ENCODE results near the gene SHROOM3.

SHROOM3 gene

GRCh38 chr4:76811604-76812412 is 376.8 kb downstream of the SHROOM3 start:
- Histone ChIP-seq H3K9ac (ENCODE audit: low read length) (no peak overlapping the region), H2AFZ (ENCODE audit: low read depth, low read length, severe bottlenecking) (no peak overlapping the region), H3K79me2 (ENCODE audit: insufficient read depth, low read length) (no peaks in the 10 kb centered on the region), H3K4me2 (ENCODE audit: low read depth, low read length, poor library complexity, severe bottlenecking) (no peak overlapping the region), H3F3A (ENCODE audit: insufficient read depth) (no peaks in the 10 kb centered on the region), H3K27ac (ENCODE audit: low read depth, low read length) (no peak overlapping the region), H3K36me3 (ENCODE audit: low read length) (no peaks in the 10 kb centered on the region), H3K9me2 (replicated peaks; ENCODE audit: insufficient read depth, low read length) (no peaks in the 10 kb centered on the region), H4K20me1 (ENCODE audit: low read depth, low read length) (no peaks in the 10 kb centered on the region), H3K9me3 (ENCODE audit: insufficient read depth, low read length) (no peaks in the 10 kb centered on the region), H3K27me3 (ENCODE audit: low read length) (no peaks in the 10 kb centered on the region), H3K4me3 (ENCODE audit: insufficient read depth, low read length, poor library complexity, severe bottlenecking) (no peak overlapping the region)
- no peak for TF ChIP-seq EZH2phosphoT487 (conservative IDR thresholded peaks at IDR 0.05; ENCODE audit: low read length)

DNA sequence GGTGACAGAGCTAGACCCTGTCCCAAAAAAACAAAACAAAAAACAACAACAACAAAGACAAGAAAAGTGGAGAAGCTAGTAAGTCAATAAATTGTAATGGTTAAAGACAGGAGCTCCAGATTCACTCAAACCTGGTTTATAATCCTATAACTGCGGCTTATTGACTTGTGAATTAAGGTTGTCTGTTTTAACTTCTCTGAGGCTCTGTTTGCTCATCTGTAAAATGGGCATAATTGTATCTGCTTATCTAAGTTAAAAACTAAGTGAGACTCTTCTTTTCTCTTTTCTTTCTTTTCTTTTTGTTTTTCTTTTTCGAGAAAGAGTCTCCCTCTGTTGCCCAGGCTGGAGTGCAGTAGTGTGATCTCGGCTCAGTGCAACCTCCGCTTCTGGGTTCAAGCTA is 378.0 kb downstream of the SHROOM3 start:
- H3K27me3 ChIP-seq (ENCODE audit: low read length): no peaks in the 10 kb centered on the region
- H3K4me3 ChIP-seq (ENCODE audit: insufficient read depth, low read length, poor library complexity, severe bottlenecking): no peak overlapping the region
- no peaks in the 10 kb centered on the region for H3K36me3 ChIP-seq (ENCODE audit: low read length)
- H3K4me2 ChIP-seq (ENCODE audit: low read depth, low read length, poor library complexity, severe bottlenecking): no peak overlapping the region
- H3F3A ChIP-seq (ENCODE audit: insufficient read depth): no peaks in the 10 kb centered on the region
- H2AFZ ChIP-seq (ENCODE audit: low read depth, low read length, severe bottlenecking): no peak overlapping the region
- no peaks in the 10 kb centered on the region for H3K9me3 ChIP-seq (ENCODE audit: insufficient read depth, low read length)
- H3K27ac ChIP-seq (ENCODE audit: low read depth, low read length): no peak overlapping the region
- H3K9ac ChIP-seq (ENCODE audit: low read length): no peak overlapping the region
- no peak for TF ChIP-seq EZH2phosphoT487 (conservative IDR thresholded peaks at IDR 0.05; ENCODE audit: low read length)
- no peak for TF ChIP-seq CTCF (IDR thresholded peaks at IDR 0.05; ENCODE audit: insufficient read depth, low read length, poor library complexity, severe bottlenecking)
- H4K20me1 ChIP-seq (ENCODE audit: low read depth, low read length): no peaks in the 10 kb centered on the region
- no peaks in the 10 kb centered on the region for H3K9me2 ChIP-seq (replicated peaks; ENCODE audit: insufficient read depth, low read length)
- no peaks in the 10 kb centered on the region for H3K79me2 ChIP-seq (ENCODE audit: insufficient read depth, low read length)

- no peak overlapping the region for H3K9ac ChIP-seq (ENCODE audit: low read length)
- H3K27ac ChIP-seq (ENCODE audit: low read depth, low read length): no peak overlapping the region
- no peaks in the 10 kb centered on the region for H3F3A ChIP-seq (ENCODE audit: insufficient read depth)
- no peak overlapping the region for H2AFZ ChIP-seq (ENCODE audit: low read depth, low read length, severe bottlenecking)
- no peak overlapping the region for H3K4me2 ChIP-seq (ENCODE audit: low read depth, low read length, poor library complexity, severe bottlenecking)
- H3K9me3 ChIP-seq (ENCODE audit: insufficient read depth, low read length): no peaks in the 10 kb centered on the region
- H3K79me2 ChIP-seq (ENCODE audit: insufficient read depth, low read length): no peaks in the 10 kb centered on the region
- no peaks in the 10 kb centered on the region for H3K9me2 ChIP-seq (replicated peaks; ENCODE audit: insufficient read depth, low read length)
- no peaks in the 10 kb centered on the region for H3K36me3 ChIP-seq (ENCODE audit: low read length)
- TF ChIP-seq CTCF (IDR thresholded peaks at IDR 0.05; ENCODE audit: insufficient read depth, low read length, poor library complexity, severe bottlenecking) (no peak), EZH2phosphoT487 (conservative IDR thresholded peaks at IDR 0.05; ENCODE audit: low read length) (no peak)
- no peaks in the 10 kb centered on the region for H3K27me3 ChIP-seq (ENCODE audit: low read length)
- H3K4me3 ChIP-seq (ENCODE audit: insufficient read depth, low read length, poor library complexity, severe bottlenecking): no peak overlapping the region
- H4K20me1 ChIP-seq (ENCODE audit: low read depth, low read length): no peaks in the 10 kb centered on the region
Measured at GRCh38 chr4:76821641-76822040, 386.6 kb downstream of the SHROOM3 start.

DNA sequence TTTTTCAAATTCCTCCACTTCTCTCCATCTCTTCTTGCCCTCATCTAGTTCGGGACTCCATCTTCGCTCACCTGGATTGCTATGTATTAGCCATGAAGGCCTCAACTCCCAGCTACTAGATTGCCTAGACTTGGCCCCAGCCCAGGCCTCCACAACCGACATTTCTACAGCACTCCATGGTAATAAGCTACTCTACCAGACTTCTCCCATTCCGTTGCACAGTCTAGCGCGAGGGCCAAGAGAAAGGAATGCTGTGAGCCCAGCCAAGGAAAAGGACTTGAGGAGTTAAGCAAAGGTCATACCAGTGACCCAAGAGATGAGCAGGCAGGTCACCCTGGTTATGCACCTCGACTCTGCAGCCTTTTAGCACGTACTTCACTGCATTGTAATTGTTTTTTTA is 387.3 kb downstream of the SHROOM3 start:
- Histone ChIP-seq H3K79me2 (ENCODE audit: insufficient read depth, low read length) (no peaks in the 10 kb centered on the region), H3K4me2 (ENCODE audit: low read depth, low read length, poor library complexity, severe bottlenecking) (no peak overlapping the region), H3K4me3 (ENCODE audit: insufficient read depth, low read length, poor library complexity, severe bottlenecking) (no peak overlapping the region), H2AFZ (ENCODE audit: low read depth, low read length, severe bottlenecking) (no peak overlapping the region), H3K9ac (ENCODE audit: low read length) (no peak overlapping the region), H3F3A (ENCODE audit: insufficient read depth) (no peaks in the 10 kb centered on the region), H3K36me3 (ENCODE audit: low read length) (no peaks in the 10 kb centered on the region), H3K9me3 (ENCODE audit: insufficient read depth, low read length) (no peaks in the 10 kb centered on the region), H4K20me1 (ENCODE audit: low read depth, low read length) (no peaks in the 10 kb centered on the region), H3K27ac (ENCODE audit: low read depth, low read length) (no peak overlapping the region), H3K9me2 (replicated peaks; ENCODE audit: insufficient read depth, low read length) (no peaks in the 10 kb centered on the region), H3K27me3 (ENCODE audit: low read length) (no peaks in the 10 kb centered on the region)
- TF ChIP-seq EZH2phosphoT487 (conservative IDR thresholded peaks at IDR 0.05; ENCODE audit: low read length) (no peak), CTCF (IDR thresholded peaks at IDR 0.05; ENCODE audit: insufficient read depth, low read length, poor library complexity, severe bottlenecking) (no peak)
